GM12878 (cell line): ENCODE results near the gene TRPM5. TPM values are rescaled to one million over a fixed set of nuclear protein-coding genes. Genes with fewer than 3 reads are reported as not detected.

Source experiments
- ATAC-seq: fragments of 200-7000 bp; cut with Tn5 transposase; 3 replicates; pipeline ENCODE4 v1.9.1; 2020; ENCODE audit warnings: mild to moderate bottlenecking, moderate library complexity
- BruUV-seq: library from RNA; stranded (reverse); fragments of 400-500 nt; replicated peaks from 2 replicates; lab custom pipeline; 2021; lab: Mats Ljungman, UMichigan
- CTCF ChIA-PET: fragments of 300-600 bp; sonication (Branson Sonifier 250); formaldehyde crosslinking; extraction: SDS; loops from one replicate; lab custom pipeline; 2021; ENCODE audit warnings: inconsistent platforms; lab: Yijun Ruan, JAX
- POLR2A ChIA-PET: fragments of 350-600 bp; formaldehyde crosslinking; extraction: SDS; loops from one replicate; lab custom pipeline; 2021; ENCODE audit warnings: inconsistent platforms; lab: Charles Lee
- RAD21 ChIA-PET: fragments of 300-600 bp; sonication (Branson Sonifier 250); formaldehyde crosslinking; loops from one replicate; lab custom pipeline; 2023; ENCODE audit warnings: antibody characterized with exemption; ENCODE audit not compliant: unreplicated experiment; lab: Charles Lee
- SMC1A ChIA-PET: fragments of 300-600 bp; sonication (Branson Sonifier 250); formaldehyde crosslinking; loops from one replicate; lab custom pipeline; 2023; ENCODE audit not compliant: unreplicated experiment, uncharacterized antibody; lab: Charles Lee
- DNase-seq: peaks from one replicate; pipeline ENCODE4 v3.0.0-alpha.2; 2011; ENCODE audit warnings: low read depth, low spot score
- FAIRE-seq: peaks from 3 replicates; lab custom pipeline; 2011; peaks lifted over from hg19 to GRCh38; lab: Jason Lieb, UNC
- H2AFZ ChIP-seq: 2 replicates; pipeline ENCODE4 v1.6.0; 2011; ENCODE audit warnings: low read depth, low read length, control low read depth; ENCODE audit not compliant: control insufficient read depth
- H3K27ac ChIP-seq: 2 replicates; pipeline ENCODE4 v1.5.1; 2011; ENCODE audit warnings: control low read depth; ENCODE audit not compliant: control insufficient read depth, insufficient read depth
- H3K27me3 ChIP-seq, 2 experiments: replicated peaks in 1 of 2; 2 replicates each; pipeline versions ENCODE4 v1.6.0 to v1.6.1; 2011; ENCODE audit warnings: low read length in 1 of 2; ENCODE audit not compliant: control insufficient read depth in 2 of 2, insufficient read depth in 2 of 2
- H3K36me3 ChIP-seq, 2 experiments: 2 replicates each; pipeline ENCODE4 v1.5.1; 2011; ENCODE audit warnings: low read length in 1 of 2; ENCODE audit not compliant: control insufficient read depth in 2 of 2, insufficient read depth in 2 of 2
- H3K4me1 ChIP-seq: 2 replicates; pipeline ENCODE4 v1.6.1; 2011; ENCODE audit warnings: mild to moderate bottlenecking, low read length, moderate library complexity, mixed read lengths; ENCODE audit not compliant: control insufficient read depth, insufficient read depth
- H3K4me2 ChIP-seq: 2 replicates; pipeline ENCODE4 v1.6.0; 2011; ENCODE audit warnings: control low read depth; ENCODE audit not compliant: control insufficient read depth, insufficient read depth
- H3K4me3 ChIP-seq: fragments of 200-600 bp; sonication (generic); 2 replicates; pipeline ENCODE4 v1.5.1; 2016
- H3K79me2 ChIP-seq: 2 replicates; pipeline ENCODE4 v1.6.0; 2011; ENCODE audit warnings: low read length; ENCODE audit not compliant: control insufficient read depth, insufficient read depth
- H3K9ac ChIP-seq: 2 replicates; pipeline ENCODE4 v1.8.0; 2011; ENCODE audit warnings: low read length, control low read depth, mixed read lengths; ENCODE audit not compliant: control insufficient read depth, insufficient read depth
- H3K9me3 ChIP-seq: replicated peaks from 3 replicates; pipeline ENCODE4 v1.5.1; 2011; ENCODE audit warnings: mild to moderate bottlenecking, low read length; ENCODE audit not compliant: control insufficient read depth, insufficient read depth
- H4K20me1 ChIP-seq: 2 replicates; pipeline ENCODE4 v1.6.0; 2011; ENCODE audit not compliant: control insufficient read depth, insufficient read depth
- IRF3 ChIP-seq: fragments of 450-650 bp; IDR thresholded peaks from 2 replicates; pipeline ENCODE4 v1.6.1; 2014; ENCODE audit warnings: mild to moderate bottlenecking
- NFYB ChIP-seq: IDR thresholded peaks from 2 replicates; pipeline ENCODE4 v1.6.1; 2011; ENCODE audit warnings: low read depth, mild to moderate bottlenecking, low read length, improper control_type of control experiment, moderate library complexity; ENCODE audit not compliant: insufficient read depth
- NKRF ChIP-seq: fragments of 450-650 bp; conservative IDR thresholded peaks from 2 replicates; pipeline ENCODE4 v1.6.1; 2017; ENCODE audit warnings: mild to moderate bottlenecking, moderate library complexity
- PAX5 ChIP-seq: IDR thresholded peaks from 2 replicates; pipeline ENCODE4 v1.6.1; 2011; ENCODE audit warnings: low read depth, low read length, borderline replicate concordance
- PBX3 ChIP-seq: IDR thresholded peaks from 2 replicates; pipeline ENCODE4 v1.6.1; 2011; ENCODE audit warnings: mild to moderate bottlenecking, low read depth, low read length, moderate library complexity; ENCODE audit not compliant: insufficient replicate concordance
- RAD51 ChIP-seq: fragments of 450-650 bp; IDR thresholded peaks from 2 replicates; pipeline ENCODE4 v1.6.1; 2016; ENCODE audit warnings: moderate library complexity, mild to moderate bottlenecking, inconsistent platforms
- SMARCA5 ChIP-seq: fragments of 450-650 bp; IDR thresholded peaks from 2 replicates; pipeline ENCODE4 v1.6.1; 2017; ENCODE audit warnings: mild to moderate bottlenecking
- SREBF1 ChIP-seq: IDR thresholded peaks from 2 replicates; pipeline ENCODE4 v1.6.1; 2012; ENCODE audit warnings: mild to moderate bottlenecking, low read length
- YBX1 ChIP-seq: fragments of 450-650 bp; IDR thresholded peaks from 2 replicates; pipeline ENCODE4 v1.6.1; 2016; ENCODE audit warnings: antibody characterized with exemption
- ZNF384 ChIP-seq: IDR thresholded peaks from 2 replicates; pipeline ENCODE4 v1.6.1; 2012; ENCODE audit warnings: low read depth, mild to moderate bottlenecking, low read length, improper control_type of control experiment, borderline replicate concordance
- WGBS: methylation state at CpG from one replicate; pipeline ENCODE4 v1.1.6; 2016; ENCODE audit warnings: low lambda C conversion rate; ENCODE audit not compliant: insufficient replicate concordance, insufficient coverage; ENCODE audit errors: missing lambda C conversion rate; 5-methylcytosine and 5-hydroxymethylcytosine counted together
- in situ Hi-C: fragments of 300-500 bp; cut with MboI; formaldehyde crosslinking; loops from 9 replicates; pipeline ENCODE4 v1.14.3; 2018; ENCODE audit warnings: mixed read lengths
- intact Hi-C: fragments of 100-400 bp; cut with micrococcal nuclease; formaldehyde crosslinking; loops from one replicate; pipeline ENCODE4 v1.14.2; 2022; ENCODE audit not compliant: unreplicated experiment
- polyA plus RNA-seq, 11 experiments: library from polyadenylated mRNA; depleted of rRNA in 4 of 11; unstranded in 6 of 11; stranded (reverse) in 5 of 11; fragments of >200 nt; fragmentation: Nextera tagmentation in 4 of 11; fragmentation: Illumina TruSeq in 1 of 11; extraction: Ambion mirVana in 4 of 11; extraction: Trizol in 1 of 11; gene quantifications; 1 replicate in 1 of 11; 2 replicates in 10 of 11; pipeline versions ENCODE4 v1.2.1 to v1.2.3, GENCODE V29; 2011 to 2016; ENCODE audit warnings: inconsistent platforms in 2 of 11, missing spikeins in 2 of 11, low read depth in 1 of 11
- total RNA-seq, 4 experiments: library from RNA; depleted of rRNA in 3 of 4; stranded (reverse); fragments of >200 nt in 3 of 4; fragmentation: Illumina TruSeq in 1 of 4; extraction: Trizol in 1 of 4; gene quantifications; 2 replicates each; pipeline versions ENCODE4 v1.2.1 to v1.2.3, GENCODE V29; 2013 to 2021
- TF ChIP-seq, protein P1 (sequence below): IDR thresholded peaks from 2 replicates; pipeline ENCODE4 v1.6.1; 2011; ENCODE audit warnings: borderline replicate concordance, low read depth, mild to moderate bottlenecking, moderate library complexity, mixed read lengths, low read length; ENCODE audit not compliant: insufficient read depth; ENCODE audit errors: extremely low read length
- TF ChIP-seq, protein P2 (sequence below): fragments of 150-350 bp; IDR thresholded peaks from 2 replicates; pipeline ENCODE4 v1.6.1; 2014; ENCODE audit warnings: mild to moderate bottlenecking, low read depth, low read length

TRPM5 gene
- total and polyA plus RNA-seq, 10 of the 15 experiments (the other 5 are each of a cell fraction or from before 2014, with no cell fraction given) = not detected

DNA sequence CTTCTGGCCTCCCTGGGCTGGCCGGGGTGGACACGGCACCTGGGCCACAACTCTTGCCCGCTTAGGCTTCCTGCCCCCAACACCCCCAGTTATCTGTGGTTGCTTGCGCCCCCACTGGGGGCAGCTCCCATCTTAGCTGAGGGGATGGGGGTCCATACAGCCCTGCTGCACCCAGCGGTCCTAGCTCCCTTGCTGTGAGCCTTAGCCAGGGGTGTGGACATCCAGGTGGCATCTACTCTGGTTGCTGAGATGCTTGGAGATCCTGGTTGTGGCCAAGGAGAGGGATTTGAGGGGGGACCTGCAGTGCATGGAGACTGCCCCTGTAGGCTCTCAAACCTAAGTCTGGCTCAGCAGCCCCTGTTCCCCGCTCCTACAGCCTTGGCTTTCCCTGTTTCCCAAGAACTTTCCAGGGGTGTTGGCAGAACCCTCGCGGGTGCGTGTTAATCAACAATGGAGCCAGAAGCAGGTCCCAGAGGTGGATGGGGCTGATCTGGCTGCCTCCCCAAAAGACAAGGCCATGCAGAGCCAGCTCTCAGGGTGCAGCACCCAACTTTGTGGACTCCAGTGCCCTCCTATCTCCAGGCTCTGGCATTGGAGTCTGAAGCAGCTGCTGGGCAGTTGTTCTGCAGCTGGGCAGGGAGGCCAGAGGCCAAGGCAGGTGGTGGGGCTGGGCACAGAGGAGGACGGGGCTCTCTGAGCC lies 3.8 kb upstream of the TRPM5 start (continued):
- TF ChIP-seq, protein P1, sequence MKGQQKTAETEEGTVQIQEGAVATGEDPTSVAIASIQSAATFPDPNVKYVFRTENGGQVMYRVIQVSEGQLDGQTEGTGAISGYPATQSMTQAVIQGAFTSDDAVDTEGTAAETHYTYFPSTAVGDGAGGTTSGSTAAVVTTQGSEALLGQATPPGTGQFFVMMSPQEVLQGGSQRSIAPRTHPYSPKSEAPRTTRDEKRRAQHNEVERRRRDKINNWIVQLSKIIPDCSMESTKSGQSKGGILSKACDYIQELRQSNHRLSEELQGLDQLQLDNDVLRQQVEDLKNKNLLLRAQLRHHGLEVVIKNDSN = no peak
- TF ChIP-seq NFYB (no peak), NKRF (no peak), RAD51 (no peak)

- Histone ChIP-seq H3K27me3 (peaks cover 2 to 7% of the 10 kb centered on the region in 2 experiments; a peak in 3 of 4 replicates), H3K27ac (no peak overlapping the region), H2AFZ (no peak overlapping the region), H3K4me1 (no peaks in the 10 kb centered on the region), H3K79me2 (no peaks in the 10 kb centered on the region), H3K9ac (no peak overlapping the region), H3K4me3 (no peak overlapping the region), H3K36me3 (no peaks in the 10 kb centered on the region), H3K9me3 (no peaks in the 10 kb centered on the region), H3K4me2 (no peak overlapping the region), H4K20me1 (no peaks in the 10 kb centered on the region)
- POLR2A ChIA-PET = no interaction called here
- no peak for FAIRE-seq
- CTCF ChIA-PET = no interaction called here
- no peak for ATAC-seq
- RAD21 ChIA-PET = no interaction called here
- SMC1A ChIA-PET = no interaction called here
- no TSS peak for BruUV-seq
- intact Hi-C loops (loop anchor here (2.0 kb wide), 1 partner anchor 19 kb away; no protein-coding TSS in a partner anchor), in situ Hi-C loops (no loop called here)
- WGBS = 12% methylated on average over 11 of the region's 12 CpGs
- no peak for DNase-seq
- TF ChIP-seq IRF3 = no peak
- no peak for TF ChIP-seq PBX3
- TF ChIP-seq YBX1 = no peak
- no peak for TF ChIP-seq ZNF384
- TF ChIP-seq PAX5 = no peak
- TF ChIP-seq, protein P1 = no peak
- TF ChIP-seq SMARCA5 = no peak
- TF ChIP-seq SREBF1 = no peak
- TF ChIP-seq, protein P2, sequence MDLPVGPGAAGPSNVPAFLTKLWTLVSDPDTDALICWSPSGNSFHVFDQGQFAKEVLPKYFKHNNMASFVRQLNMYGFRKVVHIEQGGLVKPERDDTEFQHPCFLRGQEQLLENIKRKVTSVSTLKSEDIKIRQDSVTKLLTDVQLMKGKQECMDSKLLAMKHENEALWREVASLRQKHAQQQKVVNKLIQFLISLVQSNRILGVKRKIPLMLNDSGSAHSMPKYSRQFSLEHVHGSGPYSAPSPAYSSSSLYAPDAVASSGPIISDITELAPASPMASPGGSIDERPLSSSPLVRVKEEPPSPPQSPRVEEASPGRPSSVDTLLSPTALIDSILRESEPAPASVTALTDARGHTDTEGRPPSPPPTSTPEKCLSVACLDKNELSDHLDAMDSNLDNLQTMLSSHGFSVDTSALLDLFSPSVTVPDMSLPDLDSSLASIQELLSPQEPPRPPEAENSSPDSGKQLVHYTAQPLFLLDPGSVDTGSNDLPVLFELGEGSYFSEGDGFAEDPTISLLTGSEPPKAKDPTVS = no peak
These were observed 3.1 kb upstream of the TRPM5 start for GRCh38 chr11:2447253-2447950.
